HG03175 (cell line): Measurements from ENCODE around the gene CELF6.

Experiments
- ATAC-seq: cut with Tn5 transposase; IDR thresholded peaks from one replicate; pipeline ENCODE4 v1.9.1; 2021; ENCODE audit warnings: mild to moderate bottlenecking, moderate library complexity; ENCODE audit not compliant: unreplicated experiment

CELF6 gene

DNA sequence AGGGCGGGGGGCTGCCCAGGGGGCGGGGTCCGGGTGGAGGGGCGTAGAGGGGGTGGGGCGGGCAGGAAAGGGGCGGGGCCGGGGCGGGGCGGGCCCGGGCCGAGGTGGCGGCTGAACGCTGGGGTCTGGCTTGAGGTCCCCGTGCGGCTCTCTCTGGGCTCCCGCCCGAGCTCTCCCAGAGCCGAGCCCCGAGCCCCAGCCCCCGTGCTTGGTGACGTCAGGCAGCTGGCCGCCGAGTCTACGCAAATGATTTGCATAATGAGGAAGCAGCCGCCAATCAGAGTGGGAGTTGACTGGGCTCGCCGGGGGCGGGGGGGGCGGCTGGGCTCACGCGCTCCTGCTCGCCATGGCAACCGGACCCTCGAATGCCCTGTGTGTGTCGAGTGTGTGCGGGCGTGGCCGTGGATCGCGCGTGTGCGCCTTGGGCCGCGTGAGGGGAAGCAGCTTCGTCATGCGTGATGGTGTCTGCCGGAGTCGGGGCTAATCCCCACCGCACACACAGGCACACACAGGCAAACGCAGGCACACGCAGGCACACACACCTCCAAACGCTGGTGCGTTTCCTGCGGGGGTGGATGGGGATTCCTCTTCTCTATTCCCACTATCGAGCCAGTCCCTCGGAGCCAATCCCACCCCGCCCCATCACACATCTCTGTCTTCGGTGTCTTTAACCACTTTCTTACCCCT is at the start of gene CELF6:
TSS of gene CELF6 (minus strand) at position 173 of the 687 bp plus-strand sequence. CDS start 283 bp downstream, outside the sequence.
- ATAC-seq = peak; percentile 75

DNA sequence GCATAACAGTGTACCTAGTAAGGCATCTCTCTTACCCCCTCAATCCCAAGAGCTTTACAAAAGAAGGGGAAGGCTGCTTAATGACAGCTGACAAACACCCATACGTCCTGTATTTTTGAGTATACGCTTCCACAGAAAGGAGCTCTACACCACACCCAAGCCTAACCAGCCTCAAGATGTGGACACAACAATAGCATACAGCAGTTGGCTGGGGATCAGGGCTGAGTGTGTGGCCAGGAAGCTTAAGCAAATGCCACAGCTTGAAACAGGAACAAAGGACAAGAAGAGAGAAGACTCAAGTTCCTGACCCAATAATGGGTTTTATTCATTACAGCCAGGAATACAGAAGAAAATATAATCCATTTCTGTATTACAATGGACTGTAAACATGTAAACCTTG is 48.9 kb upstream of the CELF6 start:
- ATAC-seq = no peak

GRCh38 chr15:72368325-72368724 is 48.4 kb upstream of the CELF6 start:
- no peak for ATAC-seq

- peak; percentile 90 for ATAC-seq
Observed at GRCh38 chr15:72365844-72366243, 45.9 kb upstream of the CELF6 start.

- ATAC-seq = no peak
Observed at GRCh38 chr15:72361176-72361575, 41.2 kb upstream of the CELF6 start.

GRCh38 chr15:72358650-72359171 is 38.8 kb upstream of the CELF6 start:
- no peak for ATAC-seq

DNA sequence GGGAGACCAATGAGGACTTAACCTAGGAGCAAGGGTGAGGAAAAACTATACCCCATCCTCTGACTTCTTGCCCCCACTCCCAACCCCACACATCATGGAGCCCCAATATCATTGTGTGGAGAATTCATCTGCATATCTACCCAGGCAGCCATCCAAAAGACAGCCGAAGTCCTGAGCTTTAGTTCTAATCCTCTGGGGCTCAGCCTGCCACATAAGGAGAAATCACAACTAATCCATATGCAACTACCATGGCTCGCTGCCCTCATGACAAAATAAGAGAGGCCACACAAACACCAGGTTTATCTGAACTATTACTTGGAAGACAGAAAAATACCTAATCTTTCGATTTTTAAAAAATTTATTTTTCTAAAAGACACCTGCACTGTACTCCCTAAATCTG is 38.2 kb upstream of the CELF6 start:
- no peak for ATAC-seq

DNA sequence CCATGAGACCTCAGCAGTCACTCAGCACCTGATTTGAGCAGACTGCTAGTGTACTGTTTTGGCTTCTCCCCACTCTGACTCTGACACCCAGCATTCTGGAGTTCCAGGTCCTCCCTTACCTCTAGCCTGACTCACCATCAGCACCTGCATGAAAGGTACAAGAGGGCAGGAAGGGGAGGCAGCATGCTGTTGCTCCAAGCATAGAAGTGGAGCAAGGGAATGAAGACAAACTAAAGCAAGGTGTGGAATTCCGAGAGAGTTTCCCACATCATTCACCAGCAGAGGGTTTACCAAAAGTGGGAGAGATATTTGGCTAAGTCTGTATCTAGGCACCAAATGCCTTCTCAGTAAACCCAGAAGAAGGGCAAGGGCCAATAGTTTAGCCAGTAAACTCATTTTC is 34.5 kb upstream of the CELF6 start:
- no peak for ATAC-seq

GRCh38 chr15:72353266-72353665 is 33.3 kb upstream of the CELF6 start:
- ATAC-seq = no peak

DNA sequence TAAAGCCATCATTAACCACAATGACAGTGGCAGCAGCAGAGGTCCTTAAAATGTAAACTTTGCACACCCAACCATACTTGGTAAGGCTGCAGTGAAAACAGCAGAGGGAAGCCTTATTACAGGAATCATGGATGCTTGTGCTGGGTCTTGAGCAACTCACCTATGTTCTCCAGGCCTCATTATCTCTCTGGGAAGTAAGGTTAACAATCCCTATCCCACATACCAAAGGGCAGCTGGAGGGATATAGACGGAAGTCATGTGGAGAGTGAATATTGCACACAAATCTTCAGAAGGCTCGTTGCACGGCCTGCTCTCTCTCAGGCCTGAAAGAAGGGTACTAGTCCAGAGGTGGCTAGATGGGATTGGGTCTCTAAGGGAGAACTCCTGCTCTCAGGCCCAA is 25.8 kb upstream of the CELF6 start:
- no peak for ATAC-seq

DNA sequence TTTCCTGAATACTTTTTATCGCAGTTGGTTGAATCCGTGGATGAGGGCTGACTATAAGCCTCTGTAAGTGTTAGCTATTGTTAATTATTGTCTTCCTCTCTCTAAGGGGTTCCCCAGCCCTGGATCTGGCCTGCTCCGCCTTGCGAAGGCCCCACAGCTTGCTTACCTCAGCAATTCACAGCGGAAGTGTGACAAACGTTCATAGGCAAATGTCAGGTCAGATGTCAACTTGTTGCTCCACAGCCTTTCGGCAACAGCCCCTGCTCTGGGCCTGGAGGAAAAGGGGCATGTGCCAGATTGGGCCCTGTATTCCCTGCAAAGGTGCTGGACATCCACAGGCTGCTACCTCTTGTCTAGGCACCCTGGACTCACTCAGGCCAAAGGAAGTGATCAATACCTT is 25.3 kb upstream of the CELF6 start:
- no peak for ATAC-seq

- ATAC-seq = no peak
Observed at GRCh38 chr15:72344602-72345001, 24.6 kb upstream of the CELF6 start.

- ATAC-seq = no peak
Observed at GRCh38 chr15:72342385-72342784, 22.4 kb upstream of the CELF6 start.

- ATAC-seq = no peak
Observed at GRCh38 chr15:72341361-72341760, 21.4 kb upstream of the CELF6 start.

DNA sequence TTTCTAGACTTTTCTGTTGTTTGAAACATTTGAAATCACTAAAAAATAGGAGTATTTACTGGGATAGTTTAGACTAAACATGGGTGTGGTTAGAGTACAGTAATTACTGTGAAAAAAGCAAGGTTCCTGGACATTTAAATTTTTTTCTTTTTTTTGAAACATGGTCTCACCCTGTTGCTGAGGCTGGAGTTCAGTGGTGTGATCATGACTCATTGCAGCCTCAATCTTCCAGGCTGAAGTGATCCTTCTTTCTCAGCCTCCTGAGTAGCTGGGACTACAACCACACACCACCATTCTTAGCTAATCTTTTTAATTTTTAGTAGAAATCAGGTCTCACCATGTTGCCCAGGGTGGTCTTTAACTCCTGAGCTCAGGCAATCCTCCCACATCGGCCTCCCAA is 20.4 kb upstream of the CELF6 start:
- ATAC-seq = no peak

DNA sequence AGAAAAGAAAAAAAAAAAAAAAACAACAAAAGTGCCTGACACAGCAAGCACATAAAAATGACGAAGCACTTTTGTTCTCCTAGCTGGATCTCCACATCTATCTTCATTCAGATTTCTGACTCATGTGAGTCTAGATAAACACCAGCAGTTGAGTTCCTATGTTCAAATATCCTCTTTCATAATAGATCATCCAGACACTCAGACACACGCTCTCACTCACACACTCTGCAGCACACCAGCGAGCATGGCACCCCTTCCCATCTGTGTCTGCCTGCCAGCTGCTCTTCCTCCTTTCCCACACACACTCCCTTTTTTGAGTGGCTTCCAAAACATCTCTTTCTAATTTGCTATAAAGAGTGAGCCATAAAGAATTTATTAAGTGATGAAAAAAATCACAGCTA is 19.8 kb upstream of the CELF6 start:
- ATAC-seq = no peak

- no peak for ATAC-seq
Observed at GRCh38 chr15:72338617-72339321, 18.8 kb upstream of the CELF6 start.

DNA sequence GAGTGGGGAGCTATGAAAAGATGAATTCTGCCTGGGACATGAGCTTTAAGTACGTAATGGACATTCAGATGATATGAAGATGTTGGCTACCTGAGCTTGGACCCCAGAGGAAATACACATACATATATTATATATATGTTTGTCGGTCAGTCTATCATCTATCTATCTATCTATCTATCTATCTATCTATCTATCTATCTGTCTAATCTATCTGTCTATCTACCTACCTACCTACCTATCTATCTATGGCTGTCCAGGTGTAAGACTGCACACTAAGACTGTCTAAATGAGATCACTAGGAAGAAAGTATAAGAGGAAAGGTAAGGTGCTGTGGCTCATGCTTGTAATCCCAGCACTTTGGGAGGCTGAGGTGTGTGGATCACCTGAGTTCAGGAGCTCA is 18.2 kb upstream of the CELF6 start:
- no peak for ATAC-seq

DNA sequence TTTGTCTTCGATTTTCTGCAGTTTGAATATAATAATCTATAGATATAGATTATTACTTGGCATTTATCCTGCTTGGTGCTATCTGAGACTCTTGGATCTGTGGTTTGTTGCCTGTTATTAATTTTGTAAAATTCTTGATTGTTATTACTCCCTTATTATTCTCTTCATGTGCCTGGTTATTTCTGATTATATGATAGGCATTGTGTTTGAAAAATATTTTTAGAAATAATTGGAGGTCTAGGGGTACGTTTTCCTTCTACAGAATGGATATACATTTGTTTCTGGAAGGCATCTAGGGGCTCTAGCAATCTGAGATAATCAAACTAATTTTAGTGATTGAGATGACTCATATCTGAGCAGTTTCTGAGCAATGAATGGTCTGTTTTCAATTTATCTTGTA is 14.9 kb upstream of the CELF6 start:
- no peak for ATAC-seq

- ATAC-seq = no peak
Observed at GRCh38 chr15:72331021-72331420, 11.1 kb upstream of the CELF6 start.

GRCh38 chr15:72323752-72324151 is 3.8 kb upstream of the CELF6 start:
- no peak for ATAC-seq

- peak; percentile 13 for ATAC-seq
Observed at GRCh38 chr15:72319360-72319984, 485 bp downstream of the CELF6 start.
